Testis (tissue), 3 donors: ENCODE measurements around the gene HPSE2. TPM values are rescaled to one million over a fixed set of nuclear protein-coding genes. Genes with fewer than 3 reads are reported as not detected.
A peak's percentile ranks its signal among the peaks of the same experiment; 100 is the strongest.

ENCODE experiments used
- DNase-seq: peaks from one replicate; pipeline ENCODE4 v3.0.0-alpha.2; 2019
- H3K27ac ChIP-seq, 2 donors: fragments of 200-600 bp; sonication (generic); one replicate each; pipeline ENCODE4 v1.5.1; 2019
- H3K27me3 ChIP-seq: fragments of 200-600 bp; sonication (generic); one replicate; pipeline ENCODE4 v1.5.1; 2019
- H3K36me3 ChIP-seq: fragments of 200-600 bp; sonication (generic); one replicate; pipeline ENCODE4 v1.5.1; 2017; ENCODE audit warnings: low read depth; ENCODE audit errors: missing control alignments
- H3K4me1 ChIP-seq: fragments of 200-600 bp; sonication (generic); one replicate; pipeline ENCODE4 v1.5.1; 2019
- H3K4me3 ChIP-seq, 2 donors: fragments of 200-600 bp; sonication (generic); one replicate each; pipeline ENCODE4 v1.5.1; 2017 to 2019
- H3K9me3 ChIP-seq: fragments of 200-600 bp; sonication (generic); one replicate; pipeline ENCODE4 v1.5.1; 2017
- POLR2A ChIP-seq: fragments of 450-650 bp; IDR thresholded peaks from one replicate; pipeline ENCODE4 v1.6.1; 2017; ENCODE audit warnings: antibody characterized with exemption, mild to moderate bottlenecking, moderate library complexity
- WGBS, 2 donors: methylation state at CpG; one replicate each; pipeline ENCODE4 v1.1.5; 2018; 5-methylcytosine and 5-hydroxymethylcytosine counted together
- intact Hi-C: fragments of 100-400 bp; cut with DNase I; formaldehyde crosslinking; loops from one replicate; pipeline ENCODE4 v1.15.1; 2023; ENCODE audit warnings: low total_unique reads
- polyA plus RNA-seq: library from polyadenylated mRNA; stranded (reverse); fragments of 350-450 nt; fragmentation: Illumina TruSeq; extraction: RNeasy Lipid Tissue Mini Kit (QIAGEN cat#74804); gene quantifications from one replicate; pipeline ENCODE4 v1.2.3, GENCODE V29; 2014; ENCODE audit warnings: low read depth, low replicate concordance; ENCODE audit not compliant: insufficient read depth
- total RNA-seq, 2 donors: library from RNA; depleted of rRNA; stranded (reverse); fragments of >200 nt; gene quantifications; one replicate each; pipeline ENCODE4 v1.2.3, GENCODE V29; 2016
- TF ChIP-seq, protein P1 (sequence below), 3 experiments: fragments of 450-650 bp in 2 of 3; fragments of 200-600 bp in 1 of 3; sonication (generic) in 1 of 3; IDR thresholded peaks; one replicate each; pipeline ENCODE4 v1.5.1; 2016 to 2019; ENCODE audit warnings: antibody characterized with exemption in 3 of 3, mild to moderate bottlenecking in 2 of 3, moderate library complexity in 1 of 3

HPSE2 gene
- total and polyA plus RNA-seq, 3 donors from 2014 or later = 1.7 to 4.1 (median 2.5) TPM

DNA sequence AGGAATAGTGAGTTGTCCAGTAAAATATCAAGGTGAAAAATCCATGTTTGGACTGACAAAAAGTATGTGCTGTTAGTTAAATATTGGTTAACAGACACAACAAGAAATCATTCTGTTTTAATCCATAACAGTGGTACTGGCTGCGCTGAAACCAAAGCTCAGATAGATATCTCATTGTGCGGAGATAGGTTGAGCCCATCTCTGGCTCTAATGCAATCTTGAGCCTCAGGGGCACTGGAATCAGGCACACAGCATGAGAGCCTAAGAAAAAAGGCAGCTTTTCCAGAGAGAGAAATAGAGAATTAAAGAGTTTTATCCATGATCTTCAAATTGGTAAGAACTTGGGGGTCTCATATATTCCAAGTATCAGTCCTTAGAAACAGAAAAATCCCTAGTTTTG, 373.7 kb downstream of the HPSE2 start:
- WGBS, 2 donors = 96% methylated on average over 2 of the region's 2 CpGs

DNA sequence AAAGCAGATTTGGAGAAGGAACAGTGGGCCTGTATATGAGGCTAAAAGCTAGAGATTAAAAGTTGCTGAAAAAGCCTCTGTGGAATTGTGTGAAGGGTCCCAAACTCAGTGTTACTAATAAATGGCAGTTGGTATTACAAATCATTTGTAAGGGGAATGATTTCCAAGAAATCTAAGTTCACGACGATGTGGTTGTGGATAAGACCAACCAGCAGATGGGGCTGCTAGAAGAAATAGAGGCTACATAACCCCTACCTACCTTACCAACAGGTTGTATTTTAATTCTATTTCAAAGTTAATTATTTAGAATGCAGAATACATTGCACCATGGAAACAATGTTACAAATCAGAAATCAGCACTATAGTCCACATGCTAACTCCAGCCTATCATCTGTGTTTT, 377.1 kb downstream of the HPSE2 start:
- 61 to 77% methylated on average over 2 of the region's 2 CpGs for WGBS, 2 donors
- Histone ChIP-seq H3K4me1 (no peaks in the 10 kb centered on the region), H3K27ac (no peak overlapping the region), H3K36me3 (no peaks in the 10 kb centered on the region), H3K9me3 (no peaks in the 10 kb centered on the region), H3K27me3 (no peaks in the 10 kb centered on the region), H3K4me3 (no peak overlapping the region)
- DNase-seq = no peak
- TF ChIP-seq, protein P1, sequence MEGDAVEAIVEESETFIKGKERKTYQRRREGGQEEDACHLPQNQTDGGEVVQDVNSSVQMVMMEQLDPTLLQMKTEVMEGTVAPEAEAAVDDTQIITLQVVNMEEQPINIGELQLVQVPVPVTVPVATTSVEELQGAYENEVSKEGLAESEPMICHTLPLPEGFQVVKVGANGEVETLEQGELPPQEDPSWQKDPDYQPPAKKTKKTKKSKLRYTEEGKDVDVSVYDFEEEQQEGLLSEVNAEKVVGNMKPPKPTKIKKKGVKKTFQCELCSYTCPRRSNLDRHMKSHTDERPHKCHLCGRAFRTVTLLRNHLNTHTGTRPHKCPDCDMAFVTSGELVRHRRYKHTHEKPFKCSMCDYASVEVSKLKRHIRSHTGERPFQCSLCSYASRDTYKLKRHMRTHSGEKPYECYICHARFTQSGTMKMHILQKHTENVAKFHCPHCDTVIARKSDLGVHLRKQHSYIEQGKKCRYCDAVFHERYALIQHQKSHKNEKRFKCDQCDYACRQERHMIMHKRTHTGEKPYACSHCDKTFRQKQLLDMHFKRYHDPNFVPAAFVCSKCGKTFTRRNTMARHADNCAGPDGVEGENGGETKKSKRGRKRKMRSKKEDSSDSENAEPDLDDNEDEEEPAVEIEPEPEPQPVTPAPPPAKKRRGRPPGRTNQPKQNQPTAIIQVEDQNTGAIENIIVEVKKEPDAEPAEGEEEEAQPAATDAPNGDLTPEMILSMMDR (IDR thresholded peaks at IDR 0.05) = no peak
- no peak for TF ChIP-seq POLR2A
- intact Hi-C loops = no loop called here

More for the DNA sequence above, 373.7 kb downstream of the HPSE2 start:
- Histone ChIP-seq H3K27me3 (no peaks in the 10 kb centered on the region), H3K4me3 (no peak overlapping the region), H3K4me1 (no peaks in the 10 kb centered on the region), H3K9me3 (no peaks in the 10 kb centered on the region), H3K27ac (no peak overlapping the region), H3K36me3 (no peaks in the 10 kb centered on the region)
- TF ChIP-seq, protein P1 (IDR thresholded peaks at IDR 0.05) = no peak
- TF ChIP-seq POLR2A = no peak
- no peak for DNase-seq
- intact Hi-C loops = no loop called here

- intact Hi-C loops = no loop called here
- H3K4me1 ChIP-seq = no peaks in the 10 kb centered on the region
- no peak for TF ChIP-seq POLR2A
- TF ChIP-seq, protein P1 (IDR thresholded peaks at IDR 0.05) = no peak
- no peak overlapping the region for H3K4me3 ChIP-seq
- DNase-seq = no peak
- no peaks in the 10 kb centered on the region for H3K27me3 ChIP-seq
- no peak overlapping the region for H3K27ac ChIP-seq
- no peaks in the 10 kb centered on the region for H3K9me3 ChIP-seq
- WGBS, 2 donors = 80 to 90% methylated on average over 3 of the region's 3 CpGs
- H3K36me3 ChIP-seq = no peaks in the 10 kb centered on the region
Observed at GRCh38 chr10:98855403-98856189, 380.1 kb downstream of the HPSE2 start.

GRCh38 chr10:98852686-98853085, 383.0 kb downstream of the HPSE2 start:
- intact Hi-C loops = no loop called here
- Histone ChIP-seq H3K4me3 (no peak overlapping the region), H3K9me3 (no peaks in the 10 kb centered on the region), H3K27me3 (no peaks in the 10 kb centered on the region), H3K27ac (no peak overlapping the region), H3K4me1 (no peaks in the 10 kb centered on the region), H3K36me3 (no peaks in the 10 kb centered on the region)
- no peak for TF ChIP-seq POLR2A
- TF ChIP-seq, protein P1 (IDR thresholded peaks at IDR 0.05) = peak in 1 of 3 experiments; percentile 23
- DNase-seq = no peak
- WGBS, 2 donors = 75% methylated on average over 1 of the region's 1 CpG

GRCh38 chr10:98848361-98848760, 387.3 kb downstream of the HPSE2 start:
- Histone ChIP-seq H3K27me3 (no peaks in the 10 kb centered on the region), H3K27ac (no peak overlapping the region), H3K36me3 (no peaks in the 10 kb centered on the region), H3K4me1 (no peaks in the 10 kb centered on the region), H3K9me3 (no peaks in the 10 kb centered on the region), H3K4me3 (no peak overlapping the region)
- WGBS, 2 donors = 89 to 97% methylated on average over 2 of the region's 2 CpGs
- intact Hi-C loops = no loop called here
- TF ChIP-seq, protein P1 (IDR thresholded peaks at IDR 0.05) = no peak
- TF ChIP-seq POLR2A = no peak
- no peak for DNase-seq
